Measurements from ENCODE around the gene ACAT1. TPM values are rescaled to one million over a fixed set of nuclear protein-coding genes. Genes with fewer than 3 reads are reported as not detected.
"Not testable (repeated sequence)": the region's sequence is repeated elsewhere in the genome, so short reads cannot be mapped to it uniquely, and the experiment has no call there.

Gene ACAT1
- total RNA-seq, 1 experiment from 2014 or later, result 212 TPM

- H4K20me1 ChIP-seq (ENCODE audit: low read length), result no peaks in the 10 kb centered on the region
- H3K36me3 ChIP-seq (ENCODE audit: low read depth, low read length), result no peaks in the 10 kb centered on the region; the same call in 1 of the 2 replicates
- BruUV-seq (replicated peaks), result no TSS peak
- no peaks in the 10 kb centered on the region for H3K9me2 ChIP-seq (replicated peaks; ENCODE audit: low read length)
- TF ChIP-seq CTCF (conservative IDR thresholded peaks at IDR 0.05; ENCODE audit: low read depth, low read length) (no peak), EZH2phosphoT487 (IDR thresholded peaks at IDR 0.05; ENCODE audit: borderline replicate concordance, low read length) (no peak), EZH2 (IDR thresholded peaks at IDR 0.05; ENCODE audit: low read length, unreplicated experiment) (no peak)
- peaks cover 15% of the 10 kb centered on the region for H3K4me1 ChIP-seq (ENCODE audit: insufficient read depth, low read length)
- no peak overlapping the region for H2AFZ ChIP-seq (ENCODE audit: low read length)
- no peaks in the 10 kb centered on the region for H3K27me3 ChIP-seq (ENCODE audit: low read length)
- DNase-seq (peak; percentile 10), ATAC-seq (peak; percentile 9; the same call in 1 of the 2 replicates)
- H3K27ac ChIP-seq (ENCODE audit: low read length), result no peak overlapping the region
- no peak overlapping the region for H3K9ac ChIP-seq (ENCODE audit: low read length)
- no peaks in the 10 kb centered on the region for H3K79me2 ChIP-seq (ENCODE audit: low read length)
- no peaks in the 10 kb centered on the region for H3K9me3 ChIP-seq (ENCODE audit: low read length)
- intact Hi-C loops (cut with micrococcal nuclease), result no loop called here
- no peak overlapping the region for H3K4me3 ChIP-seq (ENCODE audit: low read length)
- ChIA-PET POLR2A (ENCODE audit: unreplicated experiment) (no interaction called here), CTCF (no interaction called here)
- no peaks in the 10 kb centered on the region for H3F3A ChIP-seq (ENCODE audit: low read length, unreplicated experiment)
- H3K4me2 ChIP-seq (ENCODE audit: low read length), result no peak overlapping the region
Observed at GRCh38 chr11:108112057-108112456, 9.3 kb upstream of the ACAT1 start.

GRCh38 chr11:108115500-108116140, 5.7 kb upstream of the ACAT1 start:
- ATAC-seq, result peak; percentile 69
- Histone ChIP-seq H3F3A (ENCODE audit: low read length, unreplicated experiment) (no peaks in the 10 kb centered on the region), H3K27ac (ENCODE audit: low read length) (peak overlapping the region; percentile 20), H3K9me2 (replicated peaks; ENCODE audit: low read length) (no peaks in the 10 kb centered on the region), H4K20me1 (ENCODE audit: low read length) (no peaks in the 10 kb centered on the region), H3K9me3 (ENCODE audit: low read length) (no peaks in the 10 kb centered on the region), H3K4me2 (ENCODE audit: low read length) (peak overlapping the region; percentile 22), H3K36me3 (ENCODE audit: low read depth, low read length) (no peaks in the 10 kb centered on the region), H3K9ac (ENCODE audit: low read length) (no peak overlapping the region), H3K79me2 (ENCODE audit: low read length) (no peaks in the 10 kb centered on the region), H3K27me3 (ENCODE audit: low read length) (no peaks in the 10 kb centered on the region), H2AFZ (ENCODE audit: low read length) (no peak overlapping the region), H3K4me1 (ENCODE audit: insufficient read depth, low read length) (peaks cover 20% of the 10 kb centered on the region), H3K4me3 (ENCODE audit: low read length) (no peak overlapping the region)
- peak; percentile 96 for DNase-seq
- no peak for TF ChIP-seq CTCF (conservative IDR thresholded peaks at IDR 0.05; ENCODE audit: low read depth, low read length)
- TF ChIP-seq EZH2phosphoT487 (IDR thresholded peaks at IDR 0.05; ENCODE audit: borderline replicate concordance, low read length), result no peak
- no peak for TF ChIP-seq EZH2 (IDR thresholded peaks at IDR 0.05; ENCODE audit: low read length, unreplicated experiment)
- BruUV-seq (replicated peaks), result no TSS peak
- intact Hi-C loops (cut with micrococcal nuclease), result loop anchor here (2.0 to 5.0 kb wide), 3 partner anchors 23 to 539 kb away; partner anchors contain the start of gene C11orf65
- CTCF ChIA-PET, result no interaction called here
- POLR2A ChIA-PET (ENCODE audit: unreplicated experiment), result no interaction called here

DNA sequence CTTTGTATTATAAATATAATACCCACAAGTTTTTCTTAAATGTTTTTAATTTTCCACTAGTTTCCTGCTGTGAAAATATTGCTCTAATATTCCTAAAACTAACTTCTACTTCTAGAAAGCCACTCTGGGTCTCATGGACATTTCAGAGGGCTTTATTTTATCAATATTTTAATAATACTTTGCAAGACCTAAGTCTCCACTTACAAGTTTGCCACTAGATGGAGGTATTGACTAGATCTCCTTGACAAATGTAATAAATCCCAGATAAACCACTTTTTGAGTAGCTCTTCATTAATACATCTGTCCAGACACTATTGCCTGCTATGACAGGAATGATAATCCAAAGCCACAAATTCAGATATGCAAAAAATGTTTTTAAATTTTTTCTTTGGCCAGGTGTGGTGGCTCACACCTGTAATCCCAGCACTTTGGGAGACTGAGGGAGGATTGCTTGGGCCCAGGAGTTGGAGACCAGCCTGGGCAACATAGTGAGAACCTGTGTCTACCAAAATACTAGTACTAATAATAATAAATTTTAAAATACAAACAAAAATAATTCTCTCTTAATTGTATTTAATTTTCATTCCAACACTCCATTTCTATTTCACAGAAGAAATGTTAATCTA, 3.5 kb upstream of the ACAT1 start:
- Histone ChIP-seq H3K36me3 (ENCODE audit: low read depth, low read length) (no peaks in the 10 kb centered on the region), H4K20me1 (ENCODE audit: low read length) (no peaks in the 10 kb centered on the region), H3K79me2 (ENCODE audit: low read length) (peaks cover 14% of the 10 kb centered on the region), H3K4me3 (ENCODE audit: low read length) (no peak overlapping the region), H3K4me2 (ENCODE audit: low read length) (no peak overlapping the region), H3K9me2 (replicated peaks; ENCODE audit: low read length) (no peaks in the 10 kb centered on the region), H3K27me3 (ENCODE audit: low read length) (no peaks in the 10 kb centered on the region), H3K27ac (ENCODE audit: low read length) (no peak overlapping the region), H3K9ac (ENCODE audit: low read length) (no peak overlapping the region), H3K9me3 (ENCODE audit: low read length) (no peaks in the 10 kb centered on the region), H2AFZ (ENCODE audit: low read length) (no peak overlapping the region), H3K4me1 (ENCODE audit: insufficient read depth, low read length) (peaks cover 29% of the 10 kb centered on the region), H3F3A (ENCODE audit: low read length, unreplicated experiment) (no peaks in the 10 kb centered on the region)
- DNase-seq, result peak; percentile 73
- TF ChIP-seq EZH2phosphoT487 (IDR thresholded peaks at IDR 0.05; ENCODE audit: borderline replicate concordance, low read length) (no peak), EZH2 (IDR thresholded peaks at IDR 0.05; ENCODE audit: low read length, unreplicated experiment) (no peak), CTCF (conservative IDR thresholded peaks at IDR 0.05; ENCODE audit: low read depth, low read length) (peak; percentile 82)
- ChIA-PET CTCF (interaction anchor here (0.5 to 1.0 kb wide), 3 partner anchors 105 to 554 kb away, joined by 3 to 5 read pairs (median 4); partner anchors contain the start of genes ATM, CUL5 and NPAT), POLR2A (ENCODE audit: unreplicated experiment) (no interaction called here)
- no TSS peak for BruUV-seq (replicated peaks)
- intact Hi-C loops (cut with micrococcal nuclease), result loop anchor here (1.0 to 5.0 kb wide), 3 partner anchors 109 to 537 kb away; partner anchors contain the start of gene C11orf65
- no peak for ATAC-seq

DNA sequence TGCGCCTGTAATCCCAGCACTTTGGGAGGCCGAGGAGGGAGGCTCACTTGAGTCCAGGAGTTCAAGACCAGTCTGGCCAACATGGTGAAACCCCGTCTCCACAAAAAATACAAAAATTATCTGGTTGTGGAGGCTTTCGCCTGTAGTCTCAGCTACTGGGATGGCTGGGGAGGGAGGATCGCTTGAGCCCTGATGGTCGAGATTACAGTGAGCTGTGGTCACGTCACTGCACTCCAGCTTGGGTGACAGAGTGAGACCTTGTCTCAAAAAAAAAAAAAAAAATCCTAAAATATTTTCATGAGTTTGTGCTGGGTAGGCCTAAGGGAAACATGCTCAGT, 462 bp upstream of the ACAT1 start:
- H3K27ac ChIP-seq (ENCODE audit: low read length); DNase-seq: not testable (repeated sequence)

More for the DNA sequence above, 462 bp upstream of the ACAT1 start:
- Histone ChIP-seq H3K4me2 (ENCODE audit: low read length) (peak overlapping the region; percentile 89), H3K9ac (ENCODE audit: low read length) (0 out of 2 replicates have a peak overlapping the region, but pooled peaks have one; percentile 80), H3K79me2 (ENCODE audit: low read length) (peaks cover 43% of the 10 kb centered on the region), H2AFZ (ENCODE audit: low read length) (peak overlapping the region; percentile 90), H3K4me1 (ENCODE audit: insufficient read depth, low read length) (peaks cover 28% of the 10 kb centered on the region), H3K4me3 (ENCODE audit: low read length) (peak overlapping the region; percentile 74)
- H3K36me3 ChIP-seq (ENCODE audit: low read depth, low read length); H3K9me2 ChIP-seq (replicated peaks; ENCODE audit: low read length); H3K27me3 ChIP-seq (ENCODE audit: low read length); H3K9me3 ChIP-seq (ENCODE audit: low read length); H3F3A ChIP-seq (ENCODE audit: low read length, unreplicated experiment); CTCF ChIA-PET; H4K20me1 ChIP-seq (ENCODE audit: low read length); ATAC-seq; POLR2A ChIA-PET (ENCODE audit: unreplicated experiment): not testable (repeated sequence)
- intact Hi-C loops (cut with micrococcal nuclease), result loop anchor here (1.0 to 2.0 kb wide), 2 partner anchors 102 to 534 kb away; partner anchors contain the start of genes ATM and NPAT
- BruUV-seq (replicated peaks), result TSS peak; percentile 69
